Calu3 (cell line): ENCODE measurements around the gene CNGB1. TPM values are rescaled to one million over a fixed set of nuclear protein-coding genes. Genes with fewer than 3 reads are reported as not detected.

Experiments used
- BruUV-seq: library from RNA; stranded (reverse); fragments of 400-500 nt; replicated peaks from 2 replicates; lab custom pipeline; 2021; lab: Mats Ljungman, UMichigan
- CTCF ChIA-PET: fragments of 300-600 bp; sonication (Branson Sonifier 250); formaldehyde crosslinking; loops from one replicate; lab custom pipeline; 2022; ENCODE audit warnings: antibody characterized with exemption; lab: Charles Lee
- DNase-seq: peaks from one replicate; pipeline ENCODE4 v3.0.0; 2022
- H3K27ac Mint-ChIP-seq: one replicate; pipeline ENCODE4 v1.8.0; 2022; ENCODE audit warnings: mixed read lengths; ENCODE audit not compliant: unreplicated experiment
- H3K27me3 Mint-ChIP-seq: one replicate; pipeline ENCODE4 v1.8.0; 2022; ENCODE audit warnings: mixed read lengths; ENCODE audit not compliant: unreplicated experiment
- H3K36me3 Mint-ChIP-seq: one replicate; pipeline ENCODE4 v1.8.0; 2022; ENCODE audit warnings: mild to moderate bottlenecking, moderate library complexity, mixed read lengths; ENCODE audit not compliant: insufficient read depth, unreplicated experiment
- H3K4me1 Mint-ChIP-seq: one replicate; pipeline ENCODE4 v1.8.0; 2022; ENCODE audit warnings: mild to moderate bottlenecking, low read depth, mixed read lengths; ENCODE audit not compliant: unreplicated experiment
- H3K4me3 Mint-ChIP-seq: one replicate; pipeline ENCODE4 v1.8.0; 2022; ENCODE audit warnings: mild to moderate bottlenecking, low read depth, moderate library complexity, mixed read lengths; ENCODE audit not compliant: unreplicated experiment
- H3K9me3 Mint-ChIP-seq: one replicate; pipeline ENCODE4 v1.8.0; 2022; ENCODE audit warnings: low read depth, mixed read lengths; ENCODE audit not compliant: unreplicated experiment
- CTCF ChIP-seq: fragments of 200-600 bp; IDR thresholded peaks from one replicate; pipeline ENCODE4 v1.8.0; 2022; ENCODE audit warnings: antibody characterized with exemption; ENCODE audit not compliant: unreplicated experiment
- intact Hi-C: fragments of 100-400 bp; cut with micrococcal nuclease; formaldehyde crosslinking; loops from one replicate; pipeline ENCODE4 v1.10.0; 2022; ENCODE audit not compliant: unreplicated experiment
- total RNA-seq: library from RNA; stranded (reverse); gene quantifications from 2 replicates; pipeline ENCODE4 v1.2.3, GENCODE V29; 2022

The CNGB1 gene
- total RNA-seq, 1 experiment from 2014 or later, result 0.19 TPM

DNA sequence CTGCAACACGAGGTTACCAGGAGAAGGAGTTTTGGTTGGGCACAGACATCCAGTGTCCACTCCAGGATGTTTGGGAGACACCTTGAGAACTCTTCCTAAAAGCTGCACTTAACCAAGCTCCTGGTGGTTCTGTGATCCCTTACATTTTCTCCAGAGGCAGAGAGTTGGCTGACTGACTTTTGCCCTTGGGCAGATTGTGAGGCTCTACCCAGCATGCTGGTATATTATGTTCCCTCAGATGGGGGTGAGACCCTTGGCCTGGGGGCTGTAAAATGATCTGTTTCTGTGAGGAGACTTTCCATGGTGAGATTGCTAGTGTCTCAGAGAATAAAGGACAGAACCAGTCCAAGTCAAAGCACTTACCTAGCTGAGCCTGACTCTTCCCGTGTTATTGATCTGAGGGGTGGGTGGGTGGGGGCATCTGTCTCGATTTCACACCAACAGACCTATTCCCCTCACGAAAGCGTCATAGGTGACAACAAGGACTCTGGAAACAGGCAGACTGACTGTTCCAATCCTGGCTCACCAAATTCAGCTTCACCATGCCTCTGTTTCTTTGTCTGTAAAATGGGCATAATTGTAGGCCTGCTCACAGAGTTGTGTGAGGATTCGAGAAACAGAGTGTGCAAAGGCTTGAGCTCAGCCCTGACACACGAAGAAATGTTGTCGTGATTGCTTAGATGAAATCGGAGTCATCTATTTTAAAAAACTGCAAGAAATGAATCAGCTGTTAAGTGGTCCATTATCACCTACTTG is 42.5 kb upstream of the CNGB1 start:
- intact Hi-C loops, result no loop called here
- Mint-ChIP-seq H3K36me3 (peaks cover 12% of the 10 kb centered on the region), H3K4me1 (no peaks in the 10 kb centered on the region), H3K4me3 (no peak overlapping the region), H3K27me3 (no peaks in the 10 kb centered on the region), H3K27ac (no peak overlapping the region), H3K9me3 (no peaks in the 10 kb centered on the region)
- CTCF ChIA-PET, result interaction anchor here (1.1 kb wide), 1 partner anchor 9 kb away, joined by 3 read pairs; no protein-coding TSS in a partner anchor
- no peak for DNase-seq
- TF ChIP-seq CTCF, result no peak
- no TSS peak for BruUV-seq

DNA sequence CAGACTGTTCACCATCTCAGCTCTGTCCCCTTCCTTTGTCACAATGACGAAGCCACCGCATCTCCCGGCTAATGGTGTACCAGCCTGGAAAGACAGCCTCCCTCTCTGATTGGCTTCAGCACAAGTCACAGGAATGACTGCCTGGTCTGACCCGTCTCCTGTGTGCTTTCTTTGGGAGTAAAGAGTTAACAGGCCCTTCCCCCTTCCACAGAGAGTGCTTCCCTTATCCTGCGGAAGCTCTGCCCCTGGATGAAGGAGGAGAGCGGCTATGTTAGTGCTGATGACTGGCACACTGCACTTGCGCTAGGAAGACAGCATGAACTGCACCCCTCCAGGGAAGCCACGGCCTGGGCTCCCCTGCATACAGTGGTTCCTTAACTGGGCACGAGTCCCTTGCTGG is 41.6 kb upstream of the CNGB1 start:
- Mint-ChIP-seq H3K36me3 (peaks cover 12% of the 10 kb centered on the region), H3K9me3 (no peaks in the 10 kb centered on the region), H3K27ac (no peak overlapping the region), H3K4me1 (no peaks in the 10 kb centered on the region), H3K27me3 (no peaks in the 10 kb centered on the region), H3K4me3 (no peak overlapping the region)
- CTCF ChIA-PET, result interaction anchor here (1.1 kb wide), 1 partner anchor 10 kb away, joined by 3 read pairs; no protein-coding TSS in a partner anchor
- intact Hi-C loops, result no loop called here
- DNase-seq, result no peak
- no peak for TF ChIP-seq CTCF
- no TSS peak for BruUV-seq

- H3K27me3 Mint-ChIP-seq, result no peaks in the 10 kb centered on the region
- no peaks in the 10 kb centered on the region for H3K4me1 Mint-ChIP-seq
- H3K9me3 Mint-ChIP-seq, result no peaks in the 10 kb centered on the region
- H3K36me3 Mint-ChIP-seq, result peaks cover 12% of the 10 kb centered on the region
- H3K27ac Mint-ChIP-seq, result no peak overlapping the region
- no TSS peak for BruUV-seq
- no peak overlapping the region for H3K4me3 Mint-ChIP-seq
- CTCF ChIA-PET, result no interaction called here
- intact Hi-C loops, result no loop called here
- no peak for TF ChIP-seq CTCF
- no peak for DNase-seq
Observed at GRCh38 chr16:58011652-58012051, 40.7 kb upstream of the CNGB1 start.

DNA sequence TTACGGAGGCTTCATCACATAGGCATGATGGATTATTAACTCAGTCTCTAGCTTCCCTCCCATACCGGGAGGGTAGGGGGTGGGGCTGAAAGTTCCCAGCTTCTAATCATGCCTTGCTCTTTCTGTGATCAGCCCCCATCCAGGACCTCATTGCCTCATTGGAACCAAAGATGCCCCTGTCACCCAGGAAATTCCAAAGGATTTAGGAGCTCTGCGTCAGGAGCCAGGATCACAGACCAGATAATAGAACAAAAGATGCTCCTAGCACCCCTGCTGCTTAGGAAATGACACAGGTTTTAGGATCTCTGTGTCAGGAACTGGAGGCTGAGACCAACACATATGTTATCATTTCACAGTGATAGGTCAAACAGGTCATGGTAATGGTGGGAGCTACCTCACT is 40.0 kb upstream of the CNGB1 start:
- H3K4me3 Mint-ChIP-seq, result no peak overlapping the region

More for the DNA sequence above, 40.0 kb upstream of the CNGB1 start:
- no peak for TF ChIP-seq CTCF
- no TSS peak for BruUV-seq
- Mint-ChIP-seq H3K4me1 (no peaks in the 10 kb centered on the region), H3K27me3 (no peaks in the 10 kb centered on the region), H3K9me3 (no peaks in the 10 kb centered on the region), H3K36me3 (peaks cover 12% of the 10 kb centered on the region), H3K27ac (no peak overlapping the region)
- CTCF ChIA-PET, result interaction anchor here (1.6 kb wide), 1 partner anchor 111 kb away, joined by 4 read pairs; no protein-coding TSS in a partner anchor
- DNase-seq, result no peak
- intact Hi-C loops, result no loop called here
